ENCODE results near the gene HK3.
A peak's percentile ranks its signal among the peaks of the same experiment; 100 is the strongest.

HK3 gene

DNA sequence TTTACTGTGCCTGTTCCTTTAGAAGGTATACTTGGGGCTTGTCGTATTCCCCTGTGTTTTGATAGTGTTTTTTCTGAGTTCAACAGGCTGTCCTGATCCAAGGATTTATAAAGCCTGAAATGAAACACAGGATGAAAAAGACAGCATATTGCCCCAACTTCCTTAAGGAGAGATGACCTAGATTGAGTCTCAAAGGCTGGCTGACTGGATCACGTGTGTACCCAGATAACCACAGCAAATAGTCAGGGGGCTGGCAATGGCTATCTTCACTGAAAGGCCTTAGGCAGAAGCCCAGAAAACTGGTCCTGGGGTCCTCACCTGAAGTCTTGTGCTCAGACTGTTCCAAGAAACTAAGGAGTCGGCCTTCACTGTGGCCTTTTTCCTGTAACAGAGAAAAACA, 7.7 kb upstream of the HK3 start:
- TF ChIP-seq Cebpa-rat (IDR thresholded peaks at IDR 0.05) = no peak
- Histone ChIP-seq H3K4me3 (no peak overlapping the region), H4K20me1 (peaks cover 0 to 59% (median 27%) of the 10 kb centered on the region in 11 experiments; a peak in 18 of 22 replicates), H3K9ac (no peak overlapping the region), H3K9me3 (replicated peaks in 1 of 11) (no peaks in the 10 kb centered on the region), H3K27me3 (no peaks in the 10 kb centered on the region), H3K4me2 (no peak overlapping the region), H3K4me1 (peaks cover 0 to 55% (median 4%) of the 10 kb centered on the region in 10 experiments; a peak in 10 of 20 replicates), H3K36me3 (peaks cover 65 to 100% (median 96%) of the 10 kb centered on the region in 11 experiments), H3K27ac (no peak overlapping the region)

DNA sequence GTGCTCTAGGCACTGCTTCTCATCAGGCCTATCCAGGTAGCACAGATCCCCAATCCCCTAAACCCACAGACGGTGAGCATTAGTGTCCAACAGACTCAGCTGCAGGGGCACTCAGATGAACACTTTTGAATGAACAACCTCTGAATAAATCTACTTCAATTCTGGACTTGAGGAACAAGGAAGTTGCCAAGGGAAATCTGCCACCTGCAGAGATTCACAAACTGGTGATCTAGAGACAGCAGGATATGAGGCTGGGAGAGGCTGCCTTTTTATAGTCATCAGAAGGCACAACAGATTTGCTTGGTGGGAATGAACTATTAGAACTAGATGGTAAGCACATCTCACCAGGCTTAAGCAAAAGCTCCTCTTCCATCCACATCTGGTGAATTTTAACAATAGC, 7.0 kb upstream of the HK3 start:
- H3K4me1 ChIP-seq = peaks cover 0 to 61% (median 7%) of the 10 kb centered on the region in 10 experiments; a peak in 10 of 20 replicates
- no peak overlapping the region for H3K4me3 ChIP-seq
- H3K9me3 ChIP-seq (replicated peaks in 1 of 11) = no peaks in the 10 kb centered on the region
- H3K27me3 ChIP-seq = no peaks in the 10 kb centered on the region
- TF ChIP-seq Cebpa-rat (IDR thresholded peaks at IDR 0.05) = no peak
- peaks cover 0 to 56% (median 21%) of the 10 kb centered on the region in 11 experiments; a peak in 15 of 22 replicates for H4K20me1 ChIP-seq
- peaks cover 65 to 99% (median 92%) of the 10 kb centered on the region in 11 experiments for H3K36me3 ChIP-seq
- no peak overlapping the region for H3K4me2 ChIP-seq
- no peak overlapping the region for H3K9ac ChIP-seq
- H3K27ac ChIP-seq = no peak overlapping the region

DNA sequence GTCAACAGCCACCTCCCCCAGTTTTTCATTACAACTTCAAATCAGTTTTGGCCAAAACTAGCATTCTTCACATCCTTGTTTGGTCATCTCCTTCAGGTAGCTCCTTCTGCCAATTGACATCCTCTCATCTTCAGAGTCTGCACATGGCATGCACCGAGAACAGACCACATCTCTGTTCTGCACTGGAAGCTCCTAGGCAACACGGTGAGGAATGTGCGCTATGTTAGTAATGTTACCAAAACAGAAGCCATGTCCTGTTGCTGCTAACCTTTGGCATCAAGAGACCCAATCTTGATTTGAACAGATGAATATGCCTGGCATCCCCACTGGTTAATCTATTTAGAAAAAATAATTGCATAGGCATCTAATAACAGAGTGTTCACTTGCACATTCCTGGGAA, 5.1 kb upstream of the HK3 start:
- H3K36me3 ChIP-seq = peaks cover 55 to 89% (median 80%) of the 10 kb centered on the region in 11 experiments
- no peaks in the 10 kb centered on the region for H3K27me3 ChIP-seq
- no peak overlapping the region for H3K27ac ChIP-seq
- H3K4me3 ChIP-seq = no peak overlapping the region
- H3K4me1 ChIP-seq = peaks cover 13 to 64% (median 25%) of the 10 kb centered on the region in 10 experiments
- no peak for TF ChIP-seq Cebpa-rat (IDR thresholded peaks at IDR 0.05)
- H4K20me1 ChIP-seq = peaks cover 0 to 52% (median 9%) of the 10 kb centered on the region in 11 experiments; a peak in 11 of 22 replicates
- H3K4me2 ChIP-seq = peak overlapping the region in 2 of 11 experiments; percentile 93 to 95; a peak in 3 of 22 replicates
- no peak overlapping the region for H3K9ac ChIP-seq
- H3K9me3 ChIP-seq (replicated peaks in 1 of 11) = no peaks in the 10 kb centered on the region

GRCh38 chr5:176902911-176903664, 3.9 kb upstream of the HK3 start:
- H3K27me3 ChIP-seq = no peaks in the 10 kb centered on the region
- H4K20me1 ChIP-seq = peaks cover 0 to 41% (median 0%) of the 10 kb centered on the region in 11 experiments; a peak in 7 of 22 replicates
- H3K4me2 ChIP-seq = peak overlapping the region in 3 of 11 experiments; percentile 93 to 97 (median 95); a peak in 6 of 22 replicates
- H3K4me3 ChIP-seq = no peak overlapping the region
- peaks cover 45 to 77% (median 68%) of the 10 kb centered on the region in 11 experiments for H3K36me3 ChIP-seq
- no peak for TF ChIP-seq Cebpa-rat (IDR thresholded peaks at IDR 0.05)
- H3K27ac ChIP-seq = peak overlapping the region in 3 of 11 experiments; percentile 4 to 82 (median 82); a peak in 3 of 22 replicates
- H3K4me1 ChIP-seq = peaks cover 19 to 66% (median 36%) of the 10 kb centered on the region in 10 experiments
- no peaks in the 10 kb centered on the region for H3K9me3 ChIP-seq (replicated peaks in 1 of 11)
- H3K9ac ChIP-seq = peak overlapping the region in 2 of 11 experiments; percentile 12 to 50; a peak in 2 of 22 replicates

DNA sequence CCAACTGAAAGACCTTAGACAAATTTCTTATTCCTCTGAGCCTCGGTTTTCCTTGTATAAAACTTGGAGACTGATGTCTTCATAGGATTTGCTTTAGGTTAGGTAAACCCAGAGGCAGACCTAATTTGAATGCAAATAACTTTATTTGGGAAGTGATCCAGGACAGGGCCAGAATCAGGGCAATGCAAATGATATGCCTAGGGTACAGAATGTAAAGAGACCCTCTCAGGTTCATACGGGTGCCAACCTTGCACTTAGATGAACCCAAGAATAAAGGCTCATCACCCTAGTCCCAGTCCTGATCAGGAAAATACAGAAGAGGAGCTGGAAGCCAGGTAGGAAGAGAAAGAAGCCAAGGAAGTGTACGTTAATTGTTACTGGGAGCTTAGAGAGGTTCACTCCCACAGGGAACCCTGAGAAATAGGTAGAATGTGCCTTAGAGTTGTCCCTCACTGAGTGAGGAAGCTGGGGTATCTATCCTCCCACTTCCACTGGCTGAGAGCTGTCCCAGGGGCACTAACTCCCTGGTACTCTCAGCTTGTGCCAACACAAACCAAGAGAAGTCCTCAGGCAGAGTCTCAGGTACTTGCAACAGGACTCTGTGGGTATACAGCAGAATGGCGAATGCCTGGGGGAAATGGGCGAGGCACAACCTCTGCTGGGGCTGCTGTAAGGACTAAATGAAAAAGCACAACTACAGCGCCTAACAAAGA, 3.1 kb upstream of the HK3 start:
- Histone ChIP-seq H3K9ac (peak overlapping the region in 4 of 11 experiments; percentile 17 to 53 (median 49); a peak in 5 of 22 replicates), H3K9me3 (replicated peaks in 1 of 11) (no peaks in the 10 kb centered on the region)
- no peak for TF ChIP-seq Cebpa-rat (IDR thresholded peaks at IDR 0.05)

GRCh38 chr5:176901260-176902101, 2.3 kb upstream of the HK3 start:
- Histone ChIP-seq H3K36me3 (peaks cover 29 to 61% (median 52%) of the 10 kb centered on the region in 11 experiments), H4K20me1 (peaks cover 0 to 32% (median 0%) of the 10 kb centered on the region in 11 experiments; a peak in 5 of 22 replicates), H3K9ac (peak overlapping the region in 5 of 11 experiments; percentile 8 to 53 (median 48); a peak in 6 of 22 replicates), H3K27ac (peak overlapping the region in 6 of 11 experiments; percentile 47 to 86 (median 80); a peak in 12 of 22 replicates), H3K4me2 (peak overlapping the region in 5 of 11 experiments; percentile 87 to 97 (median 94); a peak in 10 of 22 replicates), H3K4me1 (peaks cover 20 to 82% (median 46%) of the 10 kb centered on the region in 10 experiments), H3K27me3 (no peaks in the 10 kb centered on the region), H3K9me3 (replicated peaks in 1 of 11) (no peaks in the 10 kb centered on the region), H3K4me3 (no peak overlapping the region)
- no peak for TF ChIP-seq Cebpa-rat (IDR thresholded peaks at IDR 0.05)

More for the DNA sequence above, 3.1 kb upstream of the HK3 start:
- peak overlapping the region in 5 of 11 experiments; percentile 16 to 97 (median 93); a peak in 9 of 22 replicates for H3K4me2 ChIP-seq
- peaks cover 37 to 69% (median 60%) of the 10 kb centered on the region in 11 experiments for H3K36me3 ChIP-seq
- peaks cover 0 to 36% (median 0%) of the 10 kb centered on the region in 11 experiments; a peak in 6 of 22 replicates for H4K20me1 ChIP-seq
- H3K4me3 ChIP-seq = no peak overlapping the region
- peaks cover 19 to 74% (median 40%) of the 10 kb centered on the region in 10 experiments for H3K4me1 ChIP-seq
- no peaks in the 10 kb centered on the region for H3K27me3 ChIP-seq
- peak overlapping the region in 6 of 11 experiments; percentile 18 to 86 (median 78); a peak in 11 of 22 replicates for H3K27ac ChIP-seq

GRCh38 chr5:176900780-176901204, 1.6 kb upstream of the HK3 start:
- peaks cover 24 to 54% (median 45%) of the 10 kb centered on the region in 11 experiments for H3K36me3 ChIP-seq
- peak overlapping the region in 4 of 11 experiments; percentile 22 to 74 (median 46); a peak in 4 of 22 replicates for H3K9ac ChIP-seq
- no peak for TF ChIP-seq Cebpa-rat (IDR thresholded peaks at IDR 0.05)
- peak overlapping the region in 10 of 11 experiments; percentile 35 to 86 (median 74); a peak in 15 of 22 replicates for H3K27ac ChIP-seq
- peaks cover 0 to 27% (median 0%) of the 10 kb centered on the region in 11 experiments; a peak in 4 of 22 replicates for H4K20me1 ChIP-seq
- H3K4me2 ChIP-seq = peak overlapping the region in 9 of 11 experiments; percentile 70 to 97 (median 88); a peak in 14 of 22 replicates
- H3K4me1 ChIP-seq = peaks cover 20 to 89% (median 52%) of the 10 kb centered on the region in 10 experiments
- no peaks in the 10 kb centered on the region for H3K9me3 ChIP-seq (replicated peaks in 1 of 11)
- no peak overlapping the region for H3K4me3 ChIP-seq
- H3K27me3 ChIP-seq = no peaks in the 10 kb centered on the region

All from BLaER1 treated with 17β-estradiol and CSF1 and Interleukin-3, amounts not matched to agents 10 nM and 100 nM (cell line).